NCI-H146 treated with DMSO at 0.1 percent for 48 hours (cell line): ENCODE results near the gene YRDC.
"Not testable (repeated sequence)": the region's sequence is repeated elsewhere in the genome, so short reads cannot be mapped to it uniquely, and the experiment has no call there.

Experiments
- DNase-seq: peaks from one replicate; lab custom pipeline; 2025; ENCODE audit not compliant: unreplicated experiment; lab: John Stamatoyannopoulos, UW

Gene YRDC

GRCh38 chr1:37776946-37777516 lies 31.0 kb downstream of the YRDC start:
- no peak for DNase-seq

- not testable (repeated sequence) for DNase-seq
Observed at GRCh38 chr1:37771440-37771839, 36.6 kb downstream of the YRDC start.

GRCh38 chr1:37767488-37767887 lies 40.5 kb downstream of the YRDC start:
- DNase-seq = no peak

GRCh38 chr1:37765916-37766664 lies 41.9 kb downstream of the YRDC start:
- DNase-seq = no peak

GRCh38 chr1:37764888-37765441 lies 43.0 kb downstream of the YRDC start, which contains the start of gene EPHA10:
Gene EPHA10, minus strand, starts transcription at chr1:37765120. Its CDS starts 54 bp downstream, at chr1:37765066.
- peak; percentile 50 for DNase-seq

GRCh38 chr1:37764414-37764825 lies 43.6 kb downstream of the YRDC start:
- DNase-seq = peak; percentile 2

- no peak for DNase-seq
Observed at GRCh38 chr1:37763791-37764413, 44.1 kb downstream of the YRDC start.

GRCh38 chr1:37762516-37762915 lies 45.5 kb downstream of the YRDC start:
- DNase-seq = no peak

GRCh38 chr1:37761416-37762095 lies 46.5 kb downstream of the YRDC start:
- no peak for DNase-seq

GRCh38 chr1:37759451-37759850 lies 48.6 kb downstream of the YRDC start:
- no peak for DNase-seq

GRCh38 chr1:37755951-37756560 lies 52.0 kb downstream of the YRDC start:
- no peak for DNase-seq

GRCh38 chr1:37755290-37755689 lies 52.7 kb downstream of the YRDC start:
- no peak for DNase-seq

GRCh38 chr1:37753473-37754321 lies 54.3 kb downstream of the YRDC start:
- no peak for DNase-seq
